Breast epithelium (tissue), 4 donors: ENCODE results near the gene BCL2L11. TPM values are rescaled to one million over a fixed set of nuclear protein-coding genes. Genes with fewer than 3 reads are reported as not detected.
A peak's percentile ranks its signal among the peaks of the same experiment; 100 is the strongest.

Experiments used
- DNase-seq, 2 donors: peaks; one replicate each; pipeline ENCODE4 v3.0.0-alpha.2; 2019; ENCODE audit warnings: low spot score in 2 of 2
- H3K27ac ChIP-seq, 2 donors: fragments of 200-600 bp; sonication (generic) in 1 of 2; one replicate each; pipeline ENCODE4 v1.5.1; 2016 to 2019; ENCODE audit warnings: mild to moderate bottlenecking in 1 of 2
- H3K27me3 ChIP-seq, 2 donors: fragments of 200-600 bp; sonication (generic) in 1 of 2; one replicate each; pipeline versions ENCODE4 v1.5.1 to v1.6.0; 2017 to 2019; ENCODE audit warnings: control low read depth in 1 of 2, mild to moderate bottlenecking in 1 of 2
- H3K36me3 ChIP-seq: fragments of 200-600 bp; one replicate; pipeline ENCODE4 v1.5.1; 2019
- H3K4me1 ChIP-seq, 2 donors: fragments of 200-600 bp; sonication (generic); one replicate each; pipeline ENCODE4 v1.5.1; 2016 to 2019; ENCODE audit warnings: control low read depth in 1 of 2
- H3K4me3 ChIP-seq, 3 donors: fragments of 200-600 bp; sonication (generic); 1 replicate in 2 of 3; 2 replicates in 1 of 3; pipeline ENCODE4 v1.5.1; 2016 to 2019; ENCODE audit warnings: mild to moderate bottlenecking in 3 of 3, moderate library complexity in 2 of 3
- H3K9me3 ChIP-seq, 2 donors: fragments of 200-600 bp; sonication (generic) in 1 of 2; one replicate each; pipeline ENCODE4 v1.5.1; 2016 to 2019; ENCODE audit warnings: control low read depth in 1 of 2
- CTCF ChIP-seq, 3 donors: fragments of 450-650 bp; IDR thresholded peaks; one replicate each; pipeline ENCODE4 v1.5.1; 2016 to 2017; ENCODE audit warnings: antibody characterized with exemption in 3 of 3, mild to moderate bottlenecking in 3 of 3, moderate library complexity in 3 of 3
- POLR2A ChIP-seq: fragments of 450-650 bp; IDR thresholded peaks from one replicate; pipeline ENCODE4 v1.6.1; 2016; ENCODE audit warnings: antibody characterized with exemption, mild to moderate bottlenecking, moderate library complexity
- POLR2AphosphoS5 ChIP-seq, 3 donors: sonication (generic); formaldehyde crosslinking; IDR thresholded peaks; one replicate each; pipeline ENCODE4 v1.6.1; 2017; ENCODE audit warnings: antibody characterized with exemption in 3 of 3
- intact Hi-C: fragments of 100-400 bp; cut with DNase I; formaldehyde crosslinking; loops from one replicate; pipeline ENCODE4 v1.15.1; 2023; ENCODE audit warnings: low total_unique reads
- total RNA-seq, 3 donors: library from RNA; depleted of rRNA; stranded (reverse); fragments of >200 nt; gene quantifications; one replicate each; pipeline ENCODE4 v1.1.0, GENCODE V29; 2016

Gene BCL2L11
- total RNA-seq, 3 donors from 2014 or later, result 42.6 to 67.3 (median 46.1) TPM

- Histone ChIP-seq H3K27ac (no peak overlapping the region), H3K9me3 (no peaks in the 10 kb centered on the region), H3K27me3 (no peaks in the 10 kb centered on the region), H3K4me3 (no peak overlapping the region), H3K4me1 (peaks cover 0 to 8% of the 10 kb centered on the region in 2 donors), H3K36me3 (no peaks in the 10 kb centered on the region)
- TF ChIP-seq POLR2A (no peak), POLR2AphosphoS5 (IDR thresholded peaks at IDR 0.05) (no peak), CTCF (IDR thresholded peaks at IDR 0.05) (no peak)
- intact Hi-C loops, result no loop called here
- no peak for DNase-seq
Measured at GRCh38 chr2:111143843-111144198, 23.1 kb downstream of the BCL2L11 start.

- Histone ChIP-seq H3K9me3 (no peaks in the 10 kb centered on the region), H3K4me3 (no peak overlapping the region), H3K4me1 (no peaks in the 10 kb centered on the region), H3K27me3 (no peaks in the 10 kb centered on the region), H3K27ac (no peak overlapping the region), H3K36me3 (no peaks in the 10 kb centered on the region)
- TF ChIP-seq CTCF (IDR thresholded peaks at IDR 0.05) (no peak), POLR2AphosphoS5 (IDR thresholded peaks at IDR 0.05) (no peak), POLR2A (no peak)
- no peak for DNase-seq
- intact Hi-C loops, result no loop called here
Measured at GRCh38 chr2:111145103-111145760, 24.5 kb downstream of the BCL2L11 start.

- intact Hi-C loops, result no loop called here
- TF ChIP-seq CTCF (IDR thresholded peaks at IDR 0.05), result no peak
- TF ChIP-seq POLR2AphosphoS5 (IDR thresholded peaks at IDR 0.05), result no peak
- TF ChIP-seq POLR2A, result no peak
- Histone ChIP-seq H3K9me3 (no peaks in the 10 kb centered on the region), H3K4me3 (no peak overlapping the region), H3K27me3 (no peaks in the 10 kb centered on the region), H3K36me3 (no peaks in the 10 kb centered on the region), H3K27ac (no peak overlapping the region), H3K4me1 (no peaks in the 10 kb centered on the region)
- no peak for DNase-seq
Measured at GRCh38 chr2:111145951-111146350, 25.2 kb downstream of the BCL2L11 start.

GRCh38 chr2:111148225-111148873, 27.6 kb downstream of the BCL2L11 start:
- TF ChIP-seq POLR2A (no peak), POLR2AphosphoS5 (IDR thresholded peaks at IDR 0.05) (no peak), CTCF (IDR thresholded peaks at IDR 0.05) (no peak)

GRCh38 chr2:111148925-111149324, 28.2 kb downstream of the BCL2L11 start:
- Histone ChIP-seq H3K27ac (peak overlapping the region in 1 of 2 donors; percentile 36), H3K36me3 (no peaks in the 10 kb centered on the region), H3K27me3 (no peaks in the 10 kb centered on the region), H3K4me3 (no peak overlapping the region), H3K9me3 (no peaks in the 10 kb centered on the region), H3K4me1 (no peaks in the 10 kb centered on the region)
- no peak for TF ChIP-seq POLR2AphosphoS5 (IDR thresholded peaks at IDR 0.05)
- TF ChIP-seq POLR2A, result no peak
- no peak for TF ChIP-seq CTCF (IDR thresholded peaks at IDR 0.05)
- no peak for DNase-seq
- intact Hi-C loops, result no loop called here

More at GRCh38 chr2:111148225-111148873, 27.6 kb downstream of the BCL2L11 start:
- Histone ChIP-seq H3K36me3 (no peaks in the 10 kb centered on the region), H3K27ac (peak overlapping the region in 1 of 2 donors; percentile 36), H3K4me1 (no peaks in the 10 kb centered on the region), H3K9me3 (no peaks in the 10 kb centered on the region), H3K4me3 (no peak overlapping the region), H3K27me3 (no peaks in the 10 kb centered on the region)
- intact Hi-C loops, result no loop called here
- no peak for DNase-seq
